HepG2 (cell line): ENCODE data around the gene BATF2. TPM values are rescaled to one million over a fixed set of nuclear protein-coding genes. Genes with fewer than 3 reads are reported as not detected.

Experiments
- ATAC-seq: fragments of 200-7000 bp; cut with Tn5 transposase; 3 replicates; pipeline ENCODE4 v1.9.1; 2020; ENCODE audit warnings: mild to moderate bottlenecking, moderate library complexity
- BruUV-seq: library from RNA; stranded (reverse); fragments of 400-500 nt; replicated peaks from 2 replicates; lab custom pipeline; 2021; lab: Mats Ljungman, UMichigan
- CTCF ChIA-PET: fragments of 300-600 bp; formaldehyde crosslinking; extraction: SDS; loops from one replicate; lab custom pipeline; 2021; ENCODE audit warnings: low total read pairs, inconsistent platforms, low intra/inter-chr PET ratio; lab: Yijun Ruan, JAX
- POLR2A ChIA-PET: fragments of 350-600 bp; sonication (Branson Sonifier 250); formaldehyde crosslinking; loops from one replicate; lab custom pipeline; 2020; ENCODE audit warnings: antibody characterized with exemption, inconsistent platforms; lab: Yijun Ruan, JAX
- DNase-seq: peaks from one replicate; pipeline ENCODE4 v3.0.0-alpha.2; 2015; ENCODE audit warnings: low spot score
- FAIRE-seq: peaks from 3 replicates; lab custom pipeline; 2011; peaks lifted over from hg19 to GRCh38; lab: Jason Lieb, UNC
- H2AFZ ChIP-seq: one replicate; pipeline ENCODE4 v1.6.1; 2011; ENCODE audit warnings: low read length, inconsistent platforms
- H3K27ac ChIP-seq: fragments of 300-600 bp; 3 replicates; pipeline ENCODE4 v1.8.0; 2011; ENCODE audit warnings: mixed run types, mild to moderate bottlenecking, mixed read lengths, low read length, inconsistent platforms; ENCODE audit not compliant: insufficient read depth; ENCODE audit errors: extremely low read length
- H3K27me3 ChIP-seq, 2 experiments: fragments of 200-600 bp in 1 of 2; 2 replicates in 1 of 2; 3 replicates in 1 of 2; pipeline versions ENCODE4 v1.6.0 to v1.8.0; 2011; ENCODE audit warnings: low read length in 2 of 2, mild to moderate bottlenecking in 2 of 2, moderate library complexity in 2 of 2, inconsistent platforms in 1 of 2; ENCODE audit not compliant: insufficient read depth in 2 of 2, control insufficient read depth in 1 of 2
- H3K36me3 ChIP-seq, 2 experiments: fragments of 200-600 bp in 1 of 2; replicated peaks in 1 of 2; 2 replicates in 1 of 2; 3 replicates in 1 of 2; pipeline versions ENCODE4 v1.5.1 to v1.8.0; 2011; ENCODE audit warnings: low read length in 2 of 2, inconsistent platforms in 1 of 2; ENCODE audit not compliant: insufficient read depth in 2 of 2, control insufficient read depth in 1 of 2
- H3K4me1 ChIP-seq: 2 replicates; pipeline ENCODE4 v1.5.1; 2012; ENCODE audit warnings: low read length, inconsistent platforms; ENCODE audit not compliant: insufficient read depth
- H3K4me2 ChIP-seq: 2 replicates; pipeline ENCODE4 v1.6.0; 2011; ENCODE audit warnings: low read depth, low read length, inconsistent platforms
- H3K4me3 ChIP-seq, 3 experiments: fragments of 200-600 bp in 1 of 3; sonication (generic), shearing (Covaris generic) in 1 of 3; replicated peaks in 1 of 3; 2 replicates each; pipeline ENCODE4 v1.5.1; 2011 to 2016; ENCODE audit warnings: low read length in 3 of 3, inconsistent platforms in 2 of 3, low read depth in 2 of 3, mild to moderate bottlenecking in 2 of 3, control low read depth in 1 of 3, mixed read lengths in 1 of 3; ENCODE audit not compliant: insufficient read depth in 1 of 3
- H3K79me2 ChIP-seq: one replicate; pipeline ENCODE4 v1.6.1; 2011; ENCODE audit warnings: low read length, inconsistent platforms; ENCODE audit not compliant: insufficient read depth
- H3K9ac ChIP-seq: 2 replicates; pipeline ENCODE4 v1.6.0; 2011; ENCODE audit warnings: mild to moderate bottlenecking, low read depth, low read length, inconsistent platforms; ENCODE audit not compliant: insufficient read depth
- H3K9me3 ChIP-seq: 2 replicates; pipeline ENCODE4 v1.5.1; 2012; ENCODE audit warnings: mild to moderate bottlenecking, low read length
- H4K20me1 ChIP-seq: 2 replicates; pipeline ENCODE4 v1.6.0; 2011; ENCODE audit warnings: inconsistent platforms, mild to moderate bottlenecking, low read length, moderate library complexity; ENCODE audit not compliant: insufficient read depth
- BRCA1 ChIP-seq: sonication (generic); formaldehyde crosslinking; IDR thresholded peaks from 2 replicates; pipeline ENCODE4 v1.4.0; 2020; ENCODE audit warnings: missing genetic modification reagents
- CC2D1A ChIP-seq: sonication (generic); formaldehyde crosslinking; IDR thresholded peaks from 2 replicates; pipeline ENCODE4 v1.8.1; 2023; ENCODE audit warnings: mild to moderate bottlenecking, missing genetic modification reagents
- CSRNP1 ChIP-seq: sonication (generic); formaldehyde crosslinking; IDR thresholded peaks from 2 replicates; pipeline ENCODE4 v1.8.1; 2023; ENCODE audit warnings: mild to moderate bottlenecking, missing genetic modification reagents
- HNF4A ChIP-seq: sonication (generic); formaldehyde crosslinking; IDR thresholded peaks from 2 replicates; pipeline ENCODE4 v1.4.0; 2020; ENCODE audit warnings: missing genetic modification reagents
- MAFG ChIP-seq: sonication (generic); formaldehyde crosslinking; IDR thresholded peaks from 2 replicates; pipeline ENCODE4 v1.5.1; 2020; ENCODE audit warnings: mild to moderate bottlenecking, missing genetic modification reagents
- MZF1 ChIP-seq: sonication (generic); formaldehyde crosslinking; IDR thresholded peaks from 2 replicates; pipeline ENCODE4 v1.8.1; 2023; ENCODE audit warnings: mild to moderate bottlenecking, missing genetic modification reagents, borderline replicate concordance
- NKX3-1 ChIP-seq: sonication (generic); formaldehyde crosslinking; IDR thresholded peaks from 2 replicates; pipeline ENCODE4 v1.5.0; 2020; ENCODE audit warnings: missing genetic modification reagents
- SIN3B ChIP-seq: fragments of 150-350 bp; IDR thresholded peaks from 2 replicates; pipeline ENCODE4 v1.6.1; 2014; ENCODE audit warnings: low read length
- TBX2 ChIP-seq: sonication (generic); formaldehyde crosslinking; IDR thresholded peaks from 2 replicates; pipeline ENCODE4 v1.5.0; 2020; ENCODE audit warnings: missing genetic modification reagents, mild to moderate bottlenecking, borderline replicate concordance
- TMF1 ChIP-seq: sonication (generic); formaldehyde crosslinking; IDR thresholded peaks from 2 replicates; pipeline ENCODE4 v1.8.1; 2022; ENCODE audit warnings: low read depth, missing genetic modification reagents
- ZBTB20 ChIP-seq: sonication (generic); formaldehyde crosslinking; IDR thresholded peaks from 2 replicates; pipeline ENCODE4 v1.8.1; 2023; ENCODE audit warnings: missing genetic modification reagents, low read depth, mild to moderate bottlenecking, borderline replicate concordance
- ZFP62 ChIP-seq: sonication (generic); formaldehyde crosslinking; IDR thresholded peaks from 2 replicates; pipeline ENCODE4 v1.4.0; 2020; ENCODE audit warnings: missing genetic modification reagents
- ZNF691 ChIP-seq: sonication (generic); formaldehyde crosslinking; IDR thresholded peaks from 2 replicates; pipeline ENCODE4 v1.4.0; 2020; ENCODE audit warnings: missing genetic modification reagents, low read depth, mild to moderate bottlenecking, borderline replicate concordance
- ZNF713 ChIP-seq: sonication (generic); formaldehyde crosslinking; IDR thresholded peaks from 2 replicates; pipeline ENCODE4 v1.4.0; 2020; ENCODE audit warnings: mild to moderate bottlenecking, missing genetic modification reagents
- ZNF773 ChIP-seq: sonication (generic); formaldehyde crosslinking; IDR thresholded peaks from 2 replicates; pipeline ENCODE4 v1.4.0; 2020; ENCODE audit warnings: missing genetic modification reagents, borderline replicate concordance
- WGBS: methylation state at CpG from one replicate; pipeline ENCODE4 v1.1.6; 2017; ENCODE audit warnings: low lambda C conversion rate; 5-methylcytosine and 5-hydroxymethylcytosine counted together
- in situ Hi-C: cut with HindIII; loops from 2 replicates; pipeline ENCODE4 v1.10.0; 2017; ENCODE audit warnings: low pct_unique_long_range_greater_than_20kb; ENCODE audit not compliant: extremely low pct_ligation_motif_present
- intact Hi-C: fragments of 100-400 bp; cut with micrococcal nuclease; formaldehyde crosslinking; loops from one replicate; pipeline ENCODE4 v1.10.0; 2022; ENCODE audit not compliant: unreplicated experiment
- polyA plus RNA-seq, 8 experiments: library from polyadenylated mRNA; depleted of rRNA in 3 of 8; stranded (reverse) in 7 of 8; unstranded in 1 of 8; fragments of >200 nt; fragmentation: Illumina TruSeq in 4 of 8; extraction: Trizol in 4 of 8; gene quantifications; 2 replicates each; pipeline versions ENCODE4 v1.2.1 to v1.2.3, GENCODE V29; 2011 to 2016; ENCODE audit warnings: low read depth in 4 of 8, missing spikeins in 1 of 8, mixed read lengths in 1 of 8; ENCODE audit not compliant: insufficient read depth in 1 of 8
- total RNA-seq, 5 experiments: library from RNA; depleted of rRNA; stranded (reverse); fragments of >200 nt; fragmentation: Illumina TruSeq; extraction: Trizol; gene quantifications; 2 replicates each; pipeline ENCODE4 v1.2.3, GENCODE V29; 2016; ENCODE audit warnings: low read depth in 1 of 5

The BATF2 gene
- total and polyA plus RNA-seq, 2 of the 13 experiments (the other 11 are each of a cell fraction or from before 2014, with no cell fraction given), result 2.8 to 3.9 TPM

GRCh38 chr11:64960719-64961118, 36.1 kb downstream of the BATF2 start:
- no peaks in the 10 kb centered on the region; a peak in 1 of 5 replicates for H3K27me3 ChIP-seq
- FAIRE-seq, result no peak
- H3K4me2 ChIP-seq, result no peak overlapping the region
- no peak overlapping the region for H3K4me3 ChIP-seq
- no peak for ATAC-seq
- no peaks in the 10 kb centered on the region for H3K79me2 ChIP-seq
- H3K4me1 ChIP-seq, result peaks cover 10% of the 10 kb centered on the region
- POLR2A ChIA-PET, result no interaction called here
- in situ Hi-C loops (no loop called here), intact Hi-C loops (no loop called here)
- no peaks in the 10 kb centered on the region for H4K20me1 ChIP-seq
- no peak overlapping the region for H3K9ac ChIP-seq
- CTCF ChIA-PET, result no interaction called here
- H3K27ac ChIP-seq, result no peak overlapping the region
- TF ChIP-seq ZBTB20 (CRISPR knock-in tag), result no peak
- no peak for TF ChIP-seq TMF1
- no peak for TF ChIP-seq HNF4A (CRISPR knock-in tag)
- no peak for TF ChIP-seq MAFG (CRISPR knock-in tag)
- no peak for TF ChIP-seq CC2D1A (CRISPR knock-in tag)
- TF ChIP-seq ZNF691 (CRISPR knock-in tag), result no peak
- TF ChIP-seq ZFP62, result no peak
- no peak for TF ChIP-seq SIN3B
- TF ChIP-seq ZNF713 (CRISPR knock-in tag), result no peak
- TF ChIP-seq ZNF773 (CRISPR knock-in tag), result no peak
- no peak for TF ChIP-seq BRCA1 (CRISPR knock-in tag)
- TF ChIP-seq CSRNP1 (CRISPR knock-in tag), result no peak
- TF ChIP-seq TBX2, result no peak
- no peak for TF ChIP-seq NKX3-1 (CRISPR knock-in tag)
- no peak for TF ChIP-seq MZF1 (CRISPR knock-in tag)
- BruUV-seq, result no TSS peak
- no peaks in the 10 kb centered on the region for H3K36me3 ChIP-seq
- DNase-seq, result peak; percentile 9
- H2AFZ ChIP-seq, result no peak overlapping the region
- WGBS, result 6% methylated on average over 4 of the region's 4 CpGs
- H3K9me3 ChIP-seq, result no peaks in the 10 kb centered on the region
